Activated CD4-positive, CD25-positive, alpha-beta regulatory T cell treated with anti-CD3 and anti-CD28 coated beads, Interleukin-2, amount 50 U/mL, for 72 hours (primary cell): ENCODE measurements around the gene GHRL.
"Not testable (repeated sequence)": the region's sequence is repeated elsewhere in the genome, so short reads cannot be mapped to it uniquely, and the experiment has no call there.

Experiments used
- DNase-seq: peaks from one replicate; pipeline ENCODE4 v3.0.0; 2021

The GHRL gene

GRCh38 chr3:10322352-10322710 lies 29.6 kb upstream of the GHRL start:
- DNase-seq: no peak

- DNase-seq: no peak
These were observed 29.0 kb upstream of the GHRL start for GRCh38 chr3:10321630-10322351.

- DNase-seq: no peak
These were observed 27.6 kb upstream of the GHRL start for GRCh38 chr3:10320320-10320677.

GRCh38 chr3:10319804-10320203 lies 27.1 kb upstream of the GHRL start:
- no peak for DNase-seq

- no peak for DNase-seq
These were observed 26.5 kb upstream of the GHRL start for GRCh38 chr3:10319251-10319650.

DNA sequence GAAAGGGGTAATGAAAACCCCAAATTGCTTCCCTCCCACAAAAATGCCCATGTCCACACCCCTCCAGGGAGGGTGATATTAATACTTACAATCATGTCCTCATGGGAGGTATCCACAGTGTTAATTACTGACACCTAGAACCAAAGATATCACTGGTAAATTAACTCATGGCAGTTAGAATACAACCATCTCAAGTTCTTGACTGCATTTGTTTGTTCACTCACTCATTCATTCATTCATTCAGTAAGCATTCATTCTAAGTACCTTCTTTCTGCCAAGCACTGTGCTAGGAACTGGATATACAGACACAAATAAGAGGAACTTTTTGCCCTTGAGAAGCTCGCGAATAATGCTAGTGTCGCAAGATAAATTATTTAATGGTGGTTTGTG lies 25.2 kb upstream of the GHRL start:
- DNase-seq: no peak

- DNase-seq: no peak
These were observed 24.7 kb upstream of the GHRL start for GRCh38 chr3:10317311-10317960.

GRCh38 chr3:10315771-10316344 lies 23.1 kb upstream of the GHRL start:
- no peak for DNase-seq

DNA sequence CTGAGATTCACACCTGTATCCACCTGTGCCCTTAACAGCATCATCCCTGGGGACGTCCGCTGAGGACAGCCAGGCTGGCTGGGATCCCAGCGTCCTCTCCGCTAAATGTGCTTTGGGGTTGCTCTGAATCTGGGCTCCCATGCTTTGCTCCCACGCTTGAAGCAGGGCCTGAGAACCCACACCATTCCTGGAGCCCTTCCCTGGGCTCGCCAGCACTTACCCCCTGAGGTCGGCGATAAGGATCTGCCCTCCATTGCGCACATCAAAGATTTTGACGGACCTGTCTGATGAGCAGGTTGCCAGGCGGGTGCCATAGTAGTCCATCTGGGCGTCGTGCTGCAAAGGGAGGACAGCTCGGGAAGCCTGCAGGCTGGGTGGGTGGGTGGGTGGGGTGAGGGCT lies 22.4 kb upstream of the GHRL start:
- no peak for DNase-seq

- DNase-seq: no peak
These were observed 20.1 kb upstream of the GHRL start for GRCh38 chr3:10312861-10313260.

DNA sequence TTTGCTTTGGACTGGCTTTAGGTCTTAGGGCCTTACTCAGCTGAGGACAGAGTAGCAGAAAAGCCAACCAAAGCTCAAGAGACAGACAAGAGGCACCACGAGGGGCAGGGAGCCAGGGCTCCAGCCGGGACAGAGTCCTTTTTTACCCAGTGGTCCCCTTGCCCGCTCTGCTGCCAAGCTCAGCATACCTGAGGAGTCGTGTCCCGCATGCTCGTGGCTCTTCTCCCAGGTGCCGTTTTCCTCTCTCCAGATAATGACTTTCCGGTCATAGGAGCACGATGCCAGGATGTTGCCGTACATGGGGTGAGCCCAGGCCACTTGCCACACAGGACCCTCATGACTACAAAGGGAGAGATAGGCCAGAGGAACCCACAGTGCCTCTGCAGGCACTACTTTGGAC lies 19.6 kb upstream of the GHRL start:
- no peak for DNase-seq

GRCh38 chr3:10311710-10312109 lies 19.0 kb upstream of the GHRL start:
- DNase-seq: no peak

DNA sequence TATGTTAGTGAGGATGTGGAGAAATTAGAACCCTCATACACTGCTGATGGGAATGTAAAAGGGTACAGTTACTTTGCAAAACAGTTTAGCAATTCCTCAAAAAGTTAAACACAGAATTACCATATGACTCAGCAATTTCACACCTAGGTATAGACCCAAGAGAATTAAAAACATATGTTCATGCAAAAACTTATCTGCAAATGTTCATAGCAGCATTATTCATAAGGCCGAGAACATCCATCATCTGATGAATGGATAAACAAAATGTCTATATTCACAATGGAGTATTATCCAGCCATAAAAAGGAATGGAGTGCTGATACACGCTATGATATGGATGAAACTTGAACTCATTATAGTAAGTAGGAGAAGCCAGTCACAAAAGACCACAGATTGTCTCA lies 17.8 kb upstream of the GHRL start:
- DNase-seq: no peak

GRCh38 chr3:10309736-10310135 lies 17.0 kb upstream of the GHRL start:
- no peak for DNase-seq

DNA sequence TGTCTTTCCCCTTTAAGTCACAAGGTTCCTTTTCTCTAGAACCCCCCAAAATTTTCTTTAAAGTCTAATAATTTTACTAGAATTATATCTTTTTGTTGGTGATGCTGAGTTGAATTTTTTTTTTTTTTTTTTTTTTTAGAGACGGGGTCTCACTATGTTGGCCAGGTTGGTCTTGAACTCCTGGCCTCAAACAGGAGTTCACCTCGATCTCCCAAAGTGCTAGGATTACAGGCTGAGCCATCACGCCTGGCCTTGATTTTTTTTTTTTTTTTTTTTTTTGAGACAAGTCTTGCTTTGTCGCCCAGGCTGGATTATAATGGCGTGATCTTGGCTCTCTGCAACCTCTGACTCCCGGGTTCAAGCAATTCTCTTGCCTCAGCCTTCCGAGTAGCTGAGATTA lies 15.9 kb upstream of the GHRL start:
- DNase-seq: no peak

DNA sequence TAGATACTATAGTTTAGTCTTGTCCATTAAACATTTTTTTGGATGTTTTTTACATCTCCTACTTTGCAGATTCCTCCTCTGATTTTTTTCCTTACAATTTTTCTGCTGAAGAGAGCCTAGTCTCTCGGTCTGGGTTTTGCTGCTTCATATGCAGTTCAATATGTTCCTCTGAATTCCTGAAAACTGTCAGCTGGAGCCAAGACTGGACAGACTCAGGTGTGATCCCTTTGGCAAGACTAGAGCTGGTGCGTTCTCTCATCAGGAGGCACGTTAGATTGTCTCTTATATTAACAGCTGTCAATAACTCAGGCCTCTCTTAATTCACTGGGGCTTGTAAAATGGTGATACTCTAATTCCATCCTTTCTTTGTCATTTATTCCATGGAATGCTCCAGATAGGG lies 13.4 kb upstream of the GHRL start:
- no peak for DNase-seq

GRCh38 chr3:10305331-10305902 lies 12.7 kb upstream of the GHRL start:
- no peak for DNase-seq

- no peak for DNase-seq
These were observed 12.2 kb upstream of the GHRL start for GRCh38 chr3:10304905-10305304.

DNA sequence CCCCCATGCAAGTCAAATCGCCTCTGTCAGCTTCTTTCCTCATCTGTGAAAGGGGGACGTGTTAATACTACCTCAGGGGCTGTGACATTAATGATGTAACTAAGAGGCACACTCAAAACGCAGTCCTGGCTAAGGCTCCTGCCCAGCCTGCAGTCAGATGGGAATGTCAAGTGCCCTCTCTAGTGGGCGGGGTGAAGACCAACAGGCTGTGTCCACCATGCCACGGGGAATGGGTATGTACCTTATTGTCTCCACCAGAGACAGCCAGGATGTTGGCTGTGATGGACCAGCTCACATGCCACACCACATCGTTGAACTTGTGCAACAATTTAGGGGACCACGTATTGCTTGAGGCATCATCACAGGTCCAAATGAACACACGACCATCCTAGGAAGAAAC lies 11.0 kb upstream of the GHRL start:
- DNase-seq: no peak

GRCh38 chr3:10303105-10303504 lies 10.4 kb upstream of the GHRL start:
- no peak for DNase-seq

DNA sequence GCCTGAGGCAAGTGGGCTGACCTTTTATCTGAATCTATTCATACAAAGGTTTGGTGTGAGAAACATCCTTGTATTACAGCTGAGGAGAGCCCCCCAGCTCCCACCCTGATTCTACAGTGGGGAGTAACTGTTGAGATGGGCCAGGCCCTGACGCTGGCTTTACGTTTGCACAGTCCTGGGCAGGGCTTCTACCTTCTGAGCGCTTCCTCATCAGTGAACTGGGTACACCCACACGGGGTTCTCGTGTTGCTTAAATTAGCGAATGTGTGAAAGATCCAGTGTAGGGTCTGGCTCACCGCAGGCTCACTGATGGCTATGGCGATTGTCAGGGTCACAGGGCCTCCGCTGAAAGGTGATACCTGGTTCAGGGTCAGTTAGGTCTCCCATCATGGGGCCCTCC lies 7.3 kb upstream of the GHRL start:
- no peak for DNase-seq

DNA sequence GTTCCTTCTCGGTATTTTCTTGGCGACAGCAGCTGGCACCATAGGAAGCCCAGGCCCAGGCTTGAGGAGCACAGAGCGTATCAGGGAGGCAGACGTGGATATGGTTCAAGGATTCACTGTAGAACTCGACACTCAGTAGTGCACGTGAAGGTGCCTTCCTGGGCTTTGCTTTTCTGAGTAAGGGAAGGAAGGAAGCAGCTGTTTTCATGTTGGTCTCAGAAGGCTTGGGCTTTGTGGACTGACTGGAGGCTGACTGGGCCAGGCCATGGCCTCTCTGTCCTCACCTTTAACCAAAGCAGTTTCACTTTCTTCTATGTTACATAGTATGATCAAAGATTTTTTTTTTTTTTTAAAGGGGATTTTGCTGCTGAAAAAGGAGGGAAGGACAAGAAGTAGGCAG lies 6.9 kb upstream of the GHRL start:
- DNase-seq: no peak

- no peak for DNase-seq
These were observed 6.4 kb upstream of the GHRL start for GRCh38 chr3:10299175-10299574.

DNA sequence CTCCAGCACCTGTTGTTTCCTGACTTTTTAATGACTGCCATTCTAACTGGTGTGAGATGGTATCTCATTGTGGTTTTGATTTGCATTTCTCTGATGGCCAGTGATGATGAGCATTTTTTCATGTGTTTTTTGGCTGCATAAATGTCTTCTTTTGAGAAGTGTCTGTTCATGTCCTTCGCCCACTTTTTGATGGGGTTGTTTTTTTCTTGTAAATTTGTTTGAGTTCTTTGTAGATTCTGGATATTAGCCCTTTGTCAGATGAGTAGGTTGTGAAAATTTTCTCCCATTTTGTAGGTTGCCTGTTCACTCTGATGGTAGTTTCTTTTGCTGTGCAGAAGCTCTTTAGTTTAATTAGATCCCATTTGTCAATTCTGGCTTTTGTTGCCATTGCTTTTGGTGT lies 5.3 kb upstream of the GHRL start:
- DNase-seq: not testable (repeated sequence)
